ENCODE data around the gene AIFM1.
A peak's percentile ranks its signal among the peaks of the same experiment; 100 is the strongest.

Gene AIFM1

GRCh38 chrX:130109429-130110378 is 55.9 kb downstream of the AIFM1 start:
- Histone ChIP-seq H3K79me2 (ENCODE audit: low read length) (peaks cover 33% of the 10 kb centered on the region), H3K4me1 (ENCODE audit: low read length) (no peaks in the 10 kb centered on the region), H3K4me3 (ENCODE audit: low read length) (peak overlapping the region; percentile 69), H3K4me2 (ENCODE audit: low read depth, low read length) (peak overlapping the region; percentile 66), H3K36me3 (replicated peaks; ENCODE audit: insufficient read depth, low read length) (no peaks in the 10 kb centered on the region), H3K27me3 (replicated peaks; ENCODE audit: insufficient read depth, low read length) (no peaks in the 10 kb centered on the region), H4K20me1 (ENCODE audit: insufficient read depth, low read length) (no peaks in the 10 kb centered on the region), H3K9me3 (replicated peaks; ENCODE audit: insufficient read depth, low read length) (no peaks in the 10 kb centered on the region), H3K27ac (ENCODE audit: low read length) (no peak overlapping the region; the same call in 1 of the 2 replicates), H3K9me2 (replicated peaks; ENCODE audit: insufficient read depth, low read length) (no peaks in the 10 kb centered on the region), H3K9ac (ENCODE audit: low read length) (peak overlapping the region; percentile 73), H3F3A (ENCODE audit: insufficient read depth, low read length) (no peaks in the 10 kb centered on the region), H2AFZ (ENCODE audit: low read length) (peak overlapping the region; percentile 63)
- no peak for DNase-seq
- no peak for TF ChIP-seq CTCF (IDR thresholded peaks at IDR 0.05; ENCODE audit: low read length)
- TF ChIP-seq EZH2 (optimal IDR thresholded peaks at IDR 0.05; ENCODE audit: low read depth, low read length), result no peak
- no peak for TF ChIP-seq EZH2phosphoT487 (IDR thresholded peaks at IDR 0.05; ENCODE audit: low read length)

DNA sequence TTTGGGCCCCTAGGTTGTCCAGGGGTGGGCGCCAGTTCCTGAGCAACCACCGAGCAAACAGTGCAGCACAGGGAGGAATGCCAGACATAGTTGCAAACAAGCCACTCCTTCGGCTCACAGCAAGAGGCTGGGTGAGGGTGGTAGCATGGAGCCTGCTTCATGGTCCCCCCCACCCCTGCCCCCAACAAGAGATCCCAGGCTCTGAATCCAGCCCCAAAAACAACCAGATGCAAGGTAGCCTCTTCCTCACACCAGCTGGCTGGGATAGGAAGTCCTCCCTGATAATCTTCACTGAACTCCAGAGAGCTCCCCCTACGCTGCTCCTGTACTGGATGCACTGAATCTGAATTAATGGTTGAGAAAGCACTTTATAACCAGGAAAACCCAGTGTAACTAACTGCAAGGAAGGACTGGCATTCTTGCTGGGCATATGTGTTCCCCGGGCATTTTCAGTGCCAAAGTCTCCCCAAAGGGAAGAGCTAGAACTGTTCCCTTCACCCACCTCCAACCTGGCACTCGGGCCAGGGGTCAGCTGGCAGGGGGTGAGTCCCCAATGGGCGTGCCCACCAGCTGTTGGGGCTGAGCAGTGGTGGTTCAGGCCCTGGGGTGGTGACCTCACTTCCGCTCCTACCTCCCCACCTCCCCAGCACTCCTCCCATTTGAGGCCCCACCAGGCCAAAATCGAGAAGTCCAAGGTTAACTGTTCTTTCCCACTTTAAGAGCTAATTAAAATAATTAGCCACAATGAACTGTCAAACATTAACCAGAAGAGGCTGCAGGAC is 56.8 kb downstream of the AIFM1 start:
- H3K9ac ChIP-seq (ENCODE audit: low read length), result peak overlapping the region; percentile 73; the same call in 1 of the 2 replicates
- no peaks in the 10 kb centered on the region for H3K9me2 ChIP-seq (replicated peaks; ENCODE audit: insufficient read depth, low read length)
- H3K4me2 ChIP-seq (ENCODE audit: low read depth, low read length), result peak overlapping the region; percentile 66
- H3K4me3 ChIP-seq (ENCODE audit: low read length), result peak overlapping the region; percentile 69; the same call in 1 of the 2 replicates
- H4K20me1 ChIP-seq (ENCODE audit: insufficient read depth, low read length), result no peaks in the 10 kb centered on the region
- no peaks in the 10 kb centered on the region for H3F3A ChIP-seq (ENCODE audit: insufficient read depth, low read length)
- H3K27ac ChIP-seq (ENCODE audit: low read length), result no peak overlapping the region
- no peak overlapping the region for H2AFZ ChIP-seq (ENCODE audit: low read length)
- no peaks in the 10 kb centered on the region for H3K36me3 ChIP-seq (replicated peaks; ENCODE audit: insufficient read depth, low read length)
- H3K9me3 ChIP-seq (replicated peaks; ENCODE audit: insufficient read depth, low read length), result no peaks in the 10 kb centered on the region
- DNase-seq, result no peak
- H3K27me3 ChIP-seq (replicated peaks; ENCODE audit: insufficient read depth, low read length), result no peaks in the 10 kb centered on the region
- no peaks in the 10 kb centered on the region for H3K4me1 ChIP-seq (ENCODE audit: low read length)
- peaks cover 38% of the 10 kb centered on the region for H3K79me2 ChIP-seq (ENCODE audit: low read length)
- TF ChIP-seq EZH2phosphoT487 (IDR thresholded peaks at IDR 0.05; ENCODE audit: low read length) (no peak), CTCF (IDR thresholded peaks at IDR 0.05; ENCODE audit: low read length) (no peak), EZH2 (optimal IDR thresholded peaks at IDR 0.05; ENCODE audit: low read depth, low read length) (no peak)

- Histone ChIP-seq H3F3A (ENCODE audit: insufficient read depth, low read length) (no peaks in the 10 kb centered on the region), H3K4me3 (ENCODE audit: low read length) (no peak overlapping the region), H3K27me3 (replicated peaks; ENCODE audit: insufficient read depth, low read length) (no peaks in the 10 kb centered on the region), H3K4me1 (ENCODE audit: low read length) (no peaks in the 10 kb centered on the region), H2AFZ (ENCODE audit: low read length) (no peak overlapping the region), H3K27ac (ENCODE audit: low read length) (no peak overlapping the region), H3K9me2 (replicated peaks; ENCODE audit: insufficient read depth, low read length) (no peaks in the 10 kb centered on the region), H4K20me1 (ENCODE audit: insufficient read depth, low read length) (no peaks in the 10 kb centered on the region), H3K79me2 (ENCODE audit: low read length) (peaks cover 45% of the 10 kb centered on the region), H3K9ac (ENCODE audit: low read length) (no peak overlapping the region), H3K36me3 (replicated peaks; ENCODE audit: insufficient read depth, low read length) (no peaks in the 10 kb centered on the region), H3K4me2 (ENCODE audit: low read depth, low read length) (no peak overlapping the region), H3K9me3 (replicated peaks; ENCODE audit: insufficient read depth, low read length) (no peaks in the 10 kb centered on the region)
- no peak for DNase-seq
- TF ChIP-seq EZH2phosphoT487 (IDR thresholded peaks at IDR 0.05; ENCODE audit: low read length) (no peak), CTCF (IDR thresholded peaks at IDR 0.05; ENCODE audit: low read length) (no peak), EZH2 (optimal IDR thresholded peaks at IDR 0.05; ENCODE audit: low read depth, low read length) (no peak)
Measured at GRCh38 chrX:130106071-130106470, 59.6 kb downstream of the AIFM1 start.

Measured in MM.1S (cell line).